IPS-11a (cell line): Measurements from ENCODE around the gene NUP93.
"Not testable (repeated sequence)": the region's sequence is repeated elsewhere in the genome, so short reads cannot be mapped to it uniquely, and the experiment has no call there.

Source experiments
- H3K4me3 ChIP-seq: one replicate; pipeline ENCODE4 v1.5.1; 2013; ENCODE audit warnings: low read depth, low read length, control low read depth

The NUP93 gene

DNA sequence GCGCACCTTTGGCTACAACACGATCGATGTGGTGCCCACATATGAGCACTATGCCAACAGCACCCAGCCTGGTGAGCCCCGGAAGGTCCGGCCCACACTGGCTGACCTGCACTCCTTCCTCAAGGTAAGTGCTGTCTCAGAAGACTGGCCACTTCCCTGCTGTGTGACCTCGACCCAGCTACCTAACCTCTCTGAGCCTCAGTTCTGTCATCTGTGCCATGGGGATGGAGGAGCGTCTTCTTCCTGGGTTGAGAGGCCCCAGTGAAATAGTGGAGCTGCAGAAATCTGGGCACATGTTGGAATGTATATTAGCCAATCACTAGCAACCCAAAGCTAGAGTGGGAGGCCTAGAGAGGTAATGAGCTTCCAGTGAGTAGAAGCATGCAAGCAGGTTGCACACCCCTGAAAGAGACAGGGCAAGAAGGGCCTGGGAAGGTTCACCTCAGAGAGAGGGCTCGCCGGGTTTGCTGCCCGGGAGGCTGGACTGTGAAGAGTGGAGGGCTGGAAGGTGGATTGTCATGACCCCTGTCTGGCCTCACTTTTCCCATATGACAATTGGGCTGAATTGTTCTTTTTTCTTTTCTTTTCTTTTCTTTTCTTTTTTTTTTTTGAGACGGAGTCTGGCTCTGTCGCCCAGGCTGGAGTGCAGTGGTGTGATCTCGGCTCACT lies 135.6 kb downstream of the NUP93 start:
- H3K4me3 ChIP-seq = no peak overlapping the region

GRCh38 chr16:56866955-56867830 lies 137.3 kb downstream of the NUP93 start:
- H3K4me3 ChIP-seq = no peak overlapping the region

DNA sequence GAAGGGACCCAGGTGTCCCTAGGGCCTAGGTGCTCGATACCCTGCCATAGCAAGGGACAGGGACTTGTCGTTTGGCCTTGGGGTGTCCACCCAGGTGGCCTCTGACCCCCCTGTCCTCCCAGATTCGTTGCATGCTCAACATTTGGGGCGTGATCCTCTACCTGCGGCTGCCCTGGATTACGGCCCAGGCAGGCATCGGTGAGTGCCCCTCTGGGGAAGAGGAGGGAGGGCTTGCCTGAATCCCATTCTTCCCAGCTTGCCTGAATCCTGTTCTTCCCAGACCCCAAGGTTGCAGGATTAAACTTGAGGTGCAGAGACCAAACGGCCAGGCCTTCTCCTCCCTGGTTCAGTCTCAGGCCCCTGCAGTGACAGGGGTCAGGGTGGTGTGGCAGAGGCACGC lies 138.2 kb downstream of the NUP93 start:
- no peak overlapping the region for H3K4me3 ChIP-seq

DNA sequence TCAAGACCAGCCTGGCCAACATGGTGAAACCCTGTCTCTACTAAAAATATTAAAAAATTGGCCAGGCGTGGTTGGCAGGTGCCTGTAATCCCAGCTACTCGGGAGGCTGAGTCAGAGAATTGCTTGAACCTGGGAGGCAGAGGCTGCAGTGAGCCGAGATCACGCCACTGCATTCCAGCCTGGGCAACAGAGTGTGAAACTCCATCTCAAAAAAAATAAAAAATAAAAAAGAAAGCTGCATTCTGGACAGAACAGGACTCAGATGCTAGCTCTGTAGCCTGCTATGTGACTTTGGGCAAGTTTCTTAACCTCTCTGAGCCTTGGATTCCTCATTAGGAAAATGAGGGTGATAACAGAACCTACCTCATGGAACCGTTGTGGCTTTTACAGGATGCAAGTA lies 138.8 kb downstream of the NUP93 start:
- not testable (repeated sequence) for H3K4me3 ChIP-seq

- no peak overlapping the region for H3K4me3 ChIP-seq
Observed at GRCh38 chr16:56869513-56870275, 139.8 kb downstream of the NUP93 start.

DNA sequence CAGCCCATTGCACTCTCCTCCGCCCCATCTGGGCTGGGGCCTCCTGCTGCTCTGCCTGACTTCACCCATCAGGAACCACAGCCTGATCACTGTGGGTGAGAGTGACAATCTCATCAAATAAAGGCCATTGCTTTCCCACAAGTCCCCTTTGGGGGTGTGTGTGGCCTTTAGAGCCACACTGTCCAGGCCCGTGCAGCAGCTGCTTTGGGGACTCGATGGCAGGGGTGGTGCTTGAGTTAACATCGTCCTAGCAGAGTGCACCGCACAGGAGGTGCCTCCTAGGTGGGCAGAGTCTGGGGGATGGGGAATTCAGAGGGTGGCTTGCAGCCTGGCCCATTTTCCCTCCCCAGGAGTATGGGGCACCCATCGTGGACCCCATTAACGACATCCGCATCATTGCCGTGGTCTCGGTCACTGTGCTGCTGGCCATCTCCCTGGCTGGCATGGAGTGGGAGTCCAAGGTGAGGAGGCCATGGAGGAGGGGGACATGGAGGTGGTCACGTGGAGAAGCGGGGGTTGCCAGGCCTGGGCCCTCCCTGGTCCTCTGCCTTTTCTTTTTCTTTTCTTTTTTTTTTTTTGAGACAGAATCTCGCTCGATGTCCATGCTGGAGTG lies 140.5 kb downstream of the NUP93 start:
- H3K4me3 ChIP-seq = no peak overlapping the region

DNA sequence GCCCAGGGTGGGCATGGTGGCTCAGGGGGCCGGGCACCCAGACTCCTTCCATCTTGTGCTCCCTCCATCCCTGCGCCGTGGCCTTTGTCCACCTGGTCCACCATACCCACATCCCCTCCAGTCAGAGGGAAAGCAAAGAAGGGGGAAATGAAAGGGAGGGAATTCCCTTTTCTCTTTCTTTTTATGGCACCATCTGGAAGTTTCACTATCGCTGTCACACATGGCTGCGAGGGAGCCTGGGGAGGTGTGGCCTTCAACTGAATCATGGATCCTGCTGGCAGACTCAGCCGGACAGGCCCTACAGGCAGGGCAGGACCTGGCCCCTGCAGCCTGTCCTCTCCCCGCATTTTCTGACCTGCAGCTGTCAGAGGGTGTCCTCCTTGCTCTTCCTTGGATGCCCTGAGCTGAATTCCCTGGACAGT lies 141.3 kb downstream of the NUP93 start:
- no peak overlapping the region for H3K4me3 ChIP-seq

GRCh38 chr16:56872863-56873391 lies 143.0 kb downstream of the NUP93 start:
- no peak overlapping the region for H3K4me3 ChIP-seq

DNA sequence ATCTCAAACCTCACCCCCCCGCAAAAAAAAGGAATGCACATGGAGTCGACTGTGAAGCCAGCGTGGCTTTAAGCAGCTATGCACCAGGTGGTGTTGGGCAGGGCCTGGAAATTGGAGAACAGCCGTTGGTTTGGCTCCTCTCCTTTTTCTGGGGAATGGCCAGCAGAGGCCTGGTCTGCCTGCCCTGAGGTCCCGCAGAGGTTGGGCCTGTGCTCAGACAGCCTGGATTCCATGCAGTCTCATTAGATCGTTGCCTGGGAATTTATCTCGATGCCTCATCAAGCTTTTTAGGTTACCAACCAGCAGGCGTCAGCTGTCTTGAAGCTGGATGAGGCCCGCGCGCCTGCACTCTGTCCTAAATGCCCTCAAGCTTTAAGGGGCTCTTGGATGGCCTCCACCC lies 144.9 kb downstream of the NUP93 start:
- no peak overlapping the region for H3K4me3 ChIP-seq

DNA sequence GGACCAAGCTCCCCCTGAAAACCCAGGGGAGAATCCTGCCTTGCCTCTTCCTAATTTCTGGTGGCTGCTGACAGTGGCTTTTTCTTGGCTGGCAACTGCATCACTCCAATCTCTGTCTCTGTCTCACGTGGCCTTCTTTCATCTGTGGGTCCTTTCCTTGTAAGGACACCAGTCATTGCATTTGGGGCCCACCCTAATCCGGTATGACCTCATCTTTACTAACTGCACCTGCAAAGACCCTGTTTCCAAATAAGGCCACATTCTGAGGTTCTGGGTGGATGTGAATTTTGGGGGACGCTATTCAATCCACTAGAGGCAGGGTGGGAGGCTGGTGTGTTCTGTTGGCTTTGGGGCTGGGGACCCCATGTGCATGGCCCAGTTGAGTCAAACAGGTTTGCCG lies 146.1 kb downstream of the NUP93 start:
- H3K4me3 ChIP-seq = no peak overlapping the region

GRCh38 chr16:56877486-56878182 lies 147.7 kb downstream of the NUP93 start:
- no peak overlapping the region for H3K4me3 ChIP-seq

DNA sequence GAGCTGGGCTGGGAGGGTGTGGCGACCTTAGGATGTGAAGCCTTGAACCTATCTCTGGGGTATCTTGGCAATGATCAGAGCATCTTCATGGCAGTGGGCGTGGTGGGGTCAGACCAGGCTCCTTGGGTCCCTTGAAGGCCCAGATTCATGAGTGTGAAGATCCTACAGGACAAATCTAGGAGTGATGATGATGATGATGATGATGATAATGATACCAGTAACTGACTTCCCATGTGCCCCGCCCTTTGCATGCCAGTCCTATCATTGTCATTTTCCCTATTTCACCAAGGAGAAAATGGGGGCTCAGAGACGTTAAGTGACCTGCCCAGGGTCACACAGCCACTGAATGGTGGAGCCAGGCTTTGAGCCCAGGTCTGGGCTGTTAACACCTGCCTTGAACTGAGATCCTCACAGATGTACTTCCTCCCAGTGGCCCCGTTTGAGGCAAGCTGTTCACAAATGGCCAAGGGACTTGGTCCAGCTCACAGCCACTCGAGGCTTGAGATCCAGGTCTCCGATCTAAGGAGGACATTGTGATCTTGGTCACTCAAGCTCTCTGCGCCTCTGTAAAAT lies 148.4 kb downstream of the NUP93 start:
- H3K4me3 ChIP-seq = no peak overlapping the region

DNA sequence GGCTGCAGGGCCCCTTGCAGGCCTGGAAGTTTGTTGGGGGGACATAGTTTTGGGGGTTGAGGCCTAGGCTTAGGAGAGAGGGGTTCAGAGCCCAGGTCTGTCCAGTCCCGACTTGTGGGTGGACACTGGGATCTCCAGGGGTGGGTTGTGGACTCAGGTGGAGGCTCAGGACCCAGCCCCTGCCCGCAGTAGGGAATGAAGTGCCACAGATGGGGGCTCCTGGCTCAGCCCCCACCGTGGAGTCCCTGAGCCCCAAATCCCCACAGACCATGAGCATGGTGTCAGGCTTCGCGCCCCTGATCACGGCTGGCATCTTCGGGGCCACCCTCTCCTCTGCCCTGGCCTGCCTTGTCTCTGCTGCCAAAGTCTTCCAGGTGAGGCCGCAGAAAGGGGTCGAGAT lies 149.3 kb downstream of the NUP93 start:
- H3K4me3 ChIP-seq = no peak overlapping the region

- H3K4me3 ChIP-seq = no peak overlapping the region
Observed at GRCh38 chr16:56880176-56880575, 150.2 kb downstream of the NUP93 start.

DNA sequence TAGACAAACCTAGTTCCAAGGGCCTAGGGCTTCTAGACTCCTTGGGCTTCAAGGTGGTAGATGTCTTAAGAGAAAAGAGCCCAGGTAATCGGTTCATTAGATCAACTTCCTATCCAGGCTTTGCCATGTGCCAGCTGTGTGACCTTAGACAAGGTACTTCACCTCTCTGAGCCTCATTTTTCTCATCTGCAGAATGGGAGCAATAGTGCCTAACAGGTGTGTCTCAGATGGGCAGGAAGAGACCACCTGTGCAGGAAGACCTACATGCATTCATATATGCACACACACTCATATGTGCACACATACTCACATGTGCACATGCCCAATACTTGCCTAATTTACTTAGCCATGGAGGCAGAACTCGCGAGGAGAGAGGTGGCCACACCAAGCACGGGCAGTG lies 150.8 kb downstream of the NUP93 start:
- no peak overlapping the region for H3K4me3 ChIP-seq

DNA sequence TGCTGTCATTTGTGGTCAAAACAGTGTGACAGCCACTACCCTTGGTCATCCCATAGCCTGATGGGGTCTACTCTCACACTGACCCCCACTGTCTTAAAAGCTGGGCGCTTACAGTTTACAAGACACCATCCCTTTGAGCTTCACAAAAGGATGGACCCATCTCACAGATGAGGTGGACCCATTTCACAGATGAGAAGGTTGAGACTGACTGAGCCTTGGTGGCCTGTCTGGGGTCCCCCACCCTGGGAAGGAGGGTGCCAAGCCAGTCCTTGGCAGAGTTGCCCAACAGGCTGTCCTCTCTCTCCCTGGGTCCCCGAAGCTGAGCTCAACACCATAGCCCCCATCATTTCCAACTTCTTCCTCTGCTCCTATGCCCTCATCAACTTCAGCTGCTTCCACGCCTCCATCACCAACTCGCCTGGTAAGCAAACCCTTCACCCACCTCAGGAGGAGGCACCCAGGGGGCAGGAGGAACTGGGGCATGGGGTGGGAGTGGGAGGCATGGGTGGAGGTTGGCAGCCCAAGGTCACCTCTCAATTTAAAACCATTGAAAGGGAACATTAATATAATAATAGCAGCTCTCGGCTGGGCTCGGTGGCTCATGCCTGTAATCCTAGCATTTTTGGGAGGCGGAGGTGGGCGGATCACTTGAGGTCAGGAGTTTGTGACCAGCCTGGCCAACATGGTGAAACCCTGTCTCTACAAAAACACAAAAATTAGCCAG lies 152.3 kb downstream of the NUP93 start:
- H3K4me3 ChIP-seq = no peak overlapping the region

GRCh38 chr16:56883586-56883985 lies 153.7 kb downstream of the NUP93 start:
- H3K4me3 ChIP-seq = no peak overlapping the region

DNA sequence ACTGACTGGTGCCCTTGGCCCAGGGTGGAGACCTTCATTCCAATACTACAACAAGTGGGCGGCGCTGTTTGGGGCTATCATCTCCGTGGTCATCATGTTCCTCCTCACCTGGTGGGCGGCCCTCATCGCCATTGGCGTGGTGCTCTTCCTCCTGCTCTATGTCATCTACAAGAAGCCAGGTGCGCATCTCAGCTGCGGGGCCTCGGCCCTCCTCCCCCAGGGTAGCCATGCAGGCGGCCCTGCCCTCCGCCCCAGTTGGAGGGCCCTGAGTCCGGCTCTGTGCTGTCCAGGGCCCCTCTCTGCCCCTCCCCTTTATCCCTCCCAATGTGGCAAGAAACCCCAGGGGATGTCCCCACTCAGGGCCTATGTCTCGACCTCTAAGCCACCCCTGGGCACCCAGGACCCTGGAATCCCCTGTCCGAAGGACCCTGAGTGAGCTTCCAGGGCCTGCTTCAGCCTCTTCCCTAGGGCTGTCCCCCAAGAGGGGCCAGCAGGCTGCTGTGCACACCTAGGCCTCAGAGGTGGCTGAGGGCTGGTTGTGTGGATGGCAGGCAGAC lies 154.2 kb downstream of the NUP93 start:
- H3K4me3 ChIP-seq = no peak overlapping the region

GRCh38 chr16:56884929-56885328 lies 155.0 kb downstream of the NUP93 start:
- not testable (repeated sequence) for H3K4me3 ChIP-seq
